Smooth muscle cell (in vitro differentiated cells): Measurements from ENCODE around the gene TNC. TPM values are rescaled to one million over a fixed set of nuclear protein-coding genes. Genes with fewer than 3 reads are reported as not detected.

Experiments
- DNase-seq: peaks from one replicate; lab custom pipeline; 2025; ENCODE audit not compliant: unreplicated experiment; lab: John Stamatoyannopoulos, UW
- H2AFZ ChIP-seq: fragments of 200-600 bp; sonication (generic); 2 replicates; pipeline ENCODE4 v1.6.0; 2016; ENCODE audit warnings: antibody characterized with exemption, low read depth, mild to moderate bottlenecking
- H3F3A ChIP-seq: fragments of 200-600 bp; sonication (generic); 2 replicates; pipeline ENCODE4 v1.6.0; 2017; ENCODE audit warnings: antibody characterized with exemption, low read depth
- H3K27ac ChIP-seq: fragments of 200-600 bp; sonication (generic); 2 replicates; pipeline ENCODE4 v1.5.1; 2016; ENCODE audit warnings: low read depth, mild to moderate bottlenecking
- H3K27me3 ChIP-seq: fragments of 200-600 bp; sonication (generic); 2 replicates; pipeline ENCODE4 v1.6.1; 2016; ENCODE audit warnings: low read depth, mild to moderate bottlenecking
- H3K36me3 ChIP-seq: fragments of 200-600 bp; sonication (generic); 2 replicates; pipeline ENCODE4 v1.5.1; 2016; ENCODE audit warnings: low read depth
- H3K4me1 ChIP-seq: fragments of 200-600 bp; sonication (generic); 2 replicates; pipeline ENCODE4 v1.5.1; 2016; ENCODE audit warnings: low read depth
- H3K4me2 ChIP-seq: fragments of 200-600 bp; sonication (generic); 2 replicates; pipeline ENCODE4 v1.6.0; 2016; ENCODE audit warnings: mild to moderate bottlenecking
- H3K4me3 ChIP-seq: fragments of 200-600 bp; sonication (generic); 2 replicates; pipeline ENCODE4 v1.5.1; 2016; ENCODE audit warnings: mild to moderate bottlenecking
- H3K79me2 ChIP-seq: fragments of 200-600 bp; sonication (generic); 2 replicates; pipeline ENCODE4 v1.6.0; 2016; ENCODE audit warnings: low read depth, mild to moderate bottlenecking
- H3K9ac ChIP-seq: fragments of 200-600 bp; sonication (generic); 2 replicates; pipeline ENCODE4 v1.6.0; 2016; ENCODE audit warnings: low read depth
- H3K9me3 ChIP-seq: fragments of 200-600 bp; sonication (generic); replicated peaks from 2 replicates; pipeline ENCODE4 v1.5.1; 2016; ENCODE audit warnings: low read depth
- H4K20me1 ChIP-seq: fragments of 200-600 bp; sonication (generic); 2 replicates; pipeline ENCODE4 v1.6.0; 2016; ENCODE audit warnings: low read depth
- WGBS: methylation state at CpG from one replicate; pipeline ENCODE4 v1.1.7; 2016; ENCODE audit warnings: low lambda C conversion rate; 5-methylcytosine and 5-hydroxymethylcytosine counted together
- polyA plus RNA-seq: library from polyadenylated mRNA; unstranded; fragments of >200 nt; fragmentation: Nextera tagmentation; extraction: Ambion mirVana; gene quantifications from 2 replicates; pipeline ENCODE4 v1.2.1, GENCODE V29; 2016
- total RNA-seq: library from RNA; depleted of rRNA; stranded (reverse); fragments of >200 nt; gene quantifications from 2 replicates; pipeline ENCODE4 v1.2.3, GENCODE V29; 2014
- TF ChIP-seq, protein P1 (sequence below): fragments of 200-600 bp; sonication (generic); IDR thresholded peaks from 2 replicates; pipeline ENCODE4 v1.5.1; 2017; ENCODE audit warnings: borderline replicate concordance, mild to moderate bottlenecking, antibody characterized with exemption; ENCODE audit not compliant: insufficient read depth, poor library complexity, severe bottlenecking

The TNC gene
- total and polyA plus RNA-seq, 2 experiments from 2014 or later: 567 to 581 TPM

DNA sequence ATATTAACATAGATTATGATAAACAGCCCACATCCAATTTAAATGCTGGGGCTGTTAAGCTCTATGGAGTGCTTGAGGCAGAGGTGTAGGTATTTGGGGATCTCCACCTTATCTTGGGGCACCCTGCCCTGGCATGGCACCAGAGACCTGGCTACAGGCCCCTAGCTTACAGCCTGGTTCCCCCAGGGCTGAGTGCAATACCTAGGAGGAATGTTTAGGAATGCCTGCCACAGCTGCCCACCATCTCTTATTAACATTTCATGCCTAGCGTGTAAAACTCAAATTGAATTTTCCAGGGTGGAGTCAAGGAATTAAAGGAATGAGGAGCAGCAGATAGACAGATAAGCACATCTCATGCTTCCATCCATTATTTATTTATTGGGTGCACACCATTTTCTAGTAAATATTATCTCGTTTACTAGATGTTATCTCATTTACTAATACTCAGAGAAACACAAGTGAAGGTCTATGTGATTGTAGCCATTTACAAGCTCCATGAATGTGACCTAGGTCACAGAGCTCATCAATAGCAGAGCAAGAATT, 131.9 kb downstream of the TNC start:
- Histone ChIP-seq H3K36me3 (no peaks in the 10 kb centered on the region), H3K4me2 (no peak overlapping the region), H3K27ac (no peak overlapping the region), H3K9me3 (no peaks in the 10 kb centered on the region), H3K27me3 (no peaks in the 10 kb centered on the region), H4K20me1 (no peaks in the 10 kb centered on the region), H3F3A (no peaks in the 10 kb centered on the region), H2AFZ (no peak overlapping the region), H3K9ac (no peak overlapping the region), H3K4me3 (no peak overlapping the region), H3K4me1 (no peaks in the 10 kb centered on the region), H3K79me2 (no peaks in the 10 kb centered on the region)
- TF ChIP-seq, protein P1, sequence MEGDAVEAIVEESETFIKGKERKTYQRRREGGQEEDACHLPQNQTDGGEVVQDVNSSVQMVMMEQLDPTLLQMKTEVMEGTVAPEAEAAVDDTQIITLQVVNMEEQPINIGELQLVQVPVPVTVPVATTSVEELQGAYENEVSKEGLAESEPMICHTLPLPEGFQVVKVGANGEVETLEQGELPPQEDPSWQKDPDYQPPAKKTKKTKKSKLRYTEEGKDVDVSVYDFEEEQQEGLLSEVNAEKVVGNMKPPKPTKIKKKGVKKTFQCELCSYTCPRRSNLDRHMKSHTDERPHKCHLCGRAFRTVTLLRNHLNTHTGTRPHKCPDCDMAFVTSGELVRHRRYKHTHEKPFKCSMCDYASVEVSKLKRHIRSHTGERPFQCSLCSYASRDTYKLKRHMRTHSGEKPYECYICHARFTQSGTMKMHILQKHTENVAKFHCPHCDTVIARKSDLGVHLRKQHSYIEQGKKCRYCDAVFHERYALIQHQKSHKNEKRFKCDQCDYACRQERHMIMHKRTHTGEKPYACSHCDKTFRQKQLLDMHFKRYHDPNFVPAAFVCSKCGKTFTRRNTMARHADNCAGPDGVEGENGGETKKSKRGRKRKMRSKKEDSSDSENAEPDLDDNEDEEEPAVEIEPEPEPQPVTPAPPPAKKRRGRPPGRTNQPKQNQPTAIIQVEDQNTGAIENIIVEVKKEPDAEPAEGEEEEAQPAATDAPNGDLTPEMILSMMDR: no peak
- 67% methylated on average over 2 of the region's 2 CpGs for WGBS
- no peak for DNase-seq

GRCh38 chr9:114981063-114981462, 136.9 kb downstream of the TNC start:
- Histone ChIP-seq H3F3A (no peaks in the 10 kb centered on the region), H3K79me2 (no peaks in the 10 kb centered on the region), H3K4me1 (no peaks in the 10 kb centered on the region), H3K27ac (no peak overlapping the region), H3K9ac (no peak overlapping the region), H4K20me1 (no peaks in the 10 kb centered on the region), H3K9me3 (no peaks in the 10 kb centered on the region), H3K4me3 (no peak overlapping the region), H2AFZ (no peak overlapping the region), H3K36me3 (no peaks in the 10 kb centered on the region), H3K4me2 (no peak overlapping the region), H3K27me3 (no peaks in the 10 kb centered on the region)
- DNase-seq: no peak
- WGBS: 16% methylated on average over 4 of the region's 4 CpGs
- TF ChIP-seq, protein P1: no peak

- no peak overlapping the region for H3K4me2 ChIP-seq
- no peaks in the 10 kb centered on the region for H3K79me2 ChIP-seq
- no peaks in the 10 kb centered on the region for H3K27me3 ChIP-seq
- H3K27ac ChIP-seq: no peak overlapping the region
- H3K9ac ChIP-seq: no peak overlapping the region
- 98% methylated on average over 2 of the region's 2 CpGs for WGBS
- H3K36me3 ChIP-seq: no peaks in the 10 kb centered on the region
- peaks cover 6% of the 10 kb centered on the region for H3K4me1 ChIP-seq
- no peak overlapping the region for H3K4me3 ChIP-seq
- H2AFZ ChIP-seq: no peak overlapping the region
- peaks cover 11% of the 10 kb centered on the region for H3F3A ChIP-seq
- H4K20me1 ChIP-seq: no peaks in the 10 kb centered on the region
- DNase-seq: no peak
- H3K9me3 ChIP-seq: no peaks in the 10 kb centered on the region
- TF ChIP-seq, protein P1: no peak
Observed at GRCh38 chr9:114973216-114973615, 144.7 kb downstream of the TNC start.

DNA sequence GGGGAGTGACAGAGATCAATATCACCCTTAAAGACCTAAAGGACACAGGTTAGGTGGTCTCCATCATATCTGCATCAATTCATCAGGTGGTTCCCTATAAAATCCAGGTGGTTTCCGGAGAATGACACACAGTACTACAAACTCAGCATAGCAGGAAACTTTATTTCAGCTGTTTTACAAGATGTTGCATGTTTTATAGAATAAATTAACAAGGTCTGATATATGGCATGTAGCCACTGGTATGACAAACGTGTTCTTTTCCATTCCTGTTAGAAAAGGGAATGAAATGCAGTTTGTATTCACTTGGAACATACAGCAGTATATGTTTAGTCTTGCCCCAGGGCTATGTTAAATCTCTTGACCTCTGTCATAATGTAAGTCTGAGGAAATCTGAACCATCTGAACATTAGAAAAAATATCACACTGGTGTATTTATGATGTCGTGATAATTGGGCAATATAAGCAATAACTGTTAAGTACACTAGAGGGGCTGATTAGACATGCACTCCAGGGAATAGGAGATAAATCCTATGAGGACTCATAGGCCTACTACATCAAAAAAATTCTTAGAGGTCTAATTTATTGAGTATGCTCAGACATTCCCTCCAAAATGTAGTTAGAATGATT, 145.3 kb downstream of the TNC start:
- Histone ChIP-seq H3K4me2 (no peak overlapping the region), H3K27me3 (no peaks in the 10 kb centered on the region), H3K9ac (no peak overlapping the region), H3K36me3 (no peaks in the 10 kb centered on the region), H3K9me3 (no peaks in the 10 kb centered on the region), H3K4me3 (no peak overlapping the region), H3K4me1 (peaks cover 6% of the 10 kb centered on the region), H2AFZ (no peak overlapping the region), H3K79me2 (no peaks in the 10 kb centered on the region), H3K27ac (no peak overlapping the region), H4K20me1 (no peaks in the 10 kb centered on the region), H3F3A (peaks cover 11% of the 10 kb centered on the region)
- no peak for DNase-seq
- WGBS: 77% methylated on average over 3 of the region's 3 CpGs
- TF ChIP-seq, protein P1: no peak
